GM23248 (cell line): ENCODE data around the gene DEPP1. TPM values are rescaled to one million over a fixed set of nuclear protein-coding genes. Genes with fewer than 3 reads are reported as not detected.

Experiments used
- DNase-seq: peaks from one replicate; pipeline ENCODE4 v3.0.0-alpha.2; 2015
- H2AFZ ChIP-seq: fragments of 200-600 bp; sonication (generic); 2 replicates; pipeline ENCODE4 v1.6.1; 2016; ENCODE audit warnings: antibody characterized with exemption
- H3F3A ChIP-seq: fragments of 200-600 bp; sonication (generic); 2 replicates; pipeline ENCODE4 v1.6.1; 2016; ENCODE audit warnings: mild to moderate bottlenecking, antibody characterized with exemption, mixed run types; ENCODE audit not compliant: insufficient read depth
- H3K27ac ChIP-seq: fragments of 200-600 bp; sonication (generic); 2 replicates; pipeline ENCODE4 v1.5.1; 2016; ENCODE audit warnings: mild to moderate bottlenecking
- H3K27me3 ChIP-seq: fragments of 200-600 bp; sonication (generic); replicated peaks from 2 replicates; pipeline ENCODE4 v1.6.1; 2016; ENCODE audit warnings: mild to moderate bottlenecking; ENCODE audit not compliant: insufficient read depth
- H3K36me3 ChIP-seq: fragments of 200-600 bp; sonication (generic); 2 replicates; pipeline ENCODE4 v1.6.1; 2016; ENCODE audit warnings: low read depth, mild to moderate bottlenecking
- H3K4me1 ChIP-seq: fragments of 200-600 bp; sonication (generic); 2 replicates; pipeline ENCODE4 v1.6.1; 2016; ENCODE audit warnings: mild to moderate bottlenecking; ENCODE audit not compliant: insufficient read depth
- H3K4me2 ChIP-seq: fragments of 200-600 bp; sonication (generic); one replicate; pipeline ENCODE4 v1.6.1; 2016; ENCODE audit warnings: mild to moderate bottlenecking; ENCODE audit not compliant: unreplicated experiment
- H3K4me3 ChIP-seq: fragments of 200-600 bp; sonication (generic); 2 replicates; pipeline ENCODE4 v1.5.1; 2016; ENCODE audit warnings: mild to moderate bottlenecking
- H3K79me2 ChIP-seq: fragments of 200-600 bp; sonication (generic); 2 replicates; pipeline ENCODE4 v1.6.1; 2016; ENCODE audit warnings: mild to moderate bottlenecking; ENCODE audit not compliant: insufficient read depth
- H3K9ac ChIP-seq: fragments of 200-600 bp; sonication (generic); 2 replicates; pipeline ENCODE4 v1.6.1; 2016; ENCODE audit warnings: mild to moderate bottlenecking
- H3K9me2 ChIP-seq: fragments of 200-600 bp; sonication (generic); 2 replicates; pipeline ENCODE4 v1.6.1; 2016; ENCODE audit warnings: mixed run types, mild to moderate bottlenecking, moderate library complexity; ENCODE audit not compliant: insufficient read depth
- H3K9me3 ChIP-seq: fragments of 200-600 bp; sonication (generic); one replicate; pipeline ENCODE4 v1.6.1; 2017; ENCODE audit warnings: low read depth
- H4K20me1 ChIP-seq: fragments of 200-600 bp; sonication (generic); 2 replicates; pipeline ENCODE4 v1.6.0; 2016; ENCODE audit not compliant: insufficient read depth
- EZH2 ChIP-seq: fragments of 200-600 bp; sonication (generic); IDR thresholded peaks from 2 replicates; pipeline ENCODE4 v1.6.1; 2018; ENCODE audit warnings: antibody characterized with exemption, mild to moderate bottlenecking; ENCODE audit not compliant: insufficient read depth, poor library complexity, severe bottlenecking
- EZH2phosphoT487 ChIP-seq: fragments of 200-600 bp; sonication (generic); IDR thresholded peaks from 2 replicates; pipeline ENCODE4 v1.6.1; 2018; ENCODE audit warnings: antibody characterized with exemption, moderate library complexity, mild to moderate bottlenecking, low read depth; ENCODE audit not compliant: insufficient read depth
- WGBS, 2 experiments: methylation state at CpG; one replicate each; pipeline ENCODE4 v1.1.6; 2015 to 2017; ENCODE audit warnings: low lambda C conversion rate in 2 of 2, low coverage in 1 of 2; ENCODE audit errors: missing lambda C conversion rate in 2 of 2; 5-methylcytosine and 5-hydroxymethylcytosine counted together
- in situ Hi-C: fragments of 300-500 bp; cut with MboI; formaldehyde crosslinking; loops from 2 replicates; pipeline ENCODE4 v1.15.0; 2020
- polyA plus RNA-seq: library from polyadenylated mRNA; unstranded; fragments of >200 nt; fragmentation: Nextera tagmentation; extraction: Ambion mirVana; gene quantifications from 2 replicates; pipeline ENCODE4 v1.2.1, GENCODE V29; 2016
- total RNA-seq: library from RNA; depleted of rRNA; stranded (reverse); fragments of >200 nt; shearing (Covaris generic); gene quantifications from 2 replicates; pipeline ENCODE4 v1.2.3, GENCODE V29; 2014

DEPP1 gene
- total and polyA plus RNA-seq, 2 experiments from 2014 or later = 10.1 to 10.2 TPM

GRCh38 chr10:44969854-44970253 is 8.8 kb downstream of the DEPP1 start:
- Histone ChIP-seq H3K4me1 (no peaks in the 10 kb centered on the region), H3K36me3 (no peaks in the 10 kb centered on the region), H3K9me2 (no peaks in the 10 kb centered on the region), H3K9me3 (no peaks in the 10 kb centered on the region), H3F3A (no peaks in the 10 kb centered on the region), H3K27ac (no peak overlapping the region), H3K4me3 (no peak overlapping the region), H3K4me2 (no peak overlapping the region), H3K9ac (no peak overlapping the region), H2AFZ (no peak overlapping the region), H4K20me1 (no peaks in the 10 kb centered on the region), H3K79me2 (no peaks in the 10 kb centered on the region), H3K27me3 (no peaks in the 10 kb centered on the region)
- no peak for TF ChIP-seq EZH2phosphoT487
- no peak for TF ChIP-seq EZH2
- in situ Hi-C loops = no loop called here
- no peak for DNase-seq
- 89 to 92% methylated on average over 9 of the region's 9 CpGs for WGBS, 2 experiments

- no peaks in the 10 kb centered on the region for H3K4me1 ChIP-seq
These were observed 9.9 kb downstream of the DEPP1 start for GRCh38 chr10:44968500-44969400.

GRCh38 chr10:44968091-44968490 is 10.5 kb downstream of the DEPP1 start:
- Histone ChIP-seq H3K27ac (no peak overlapping the region), H3K9me3 (no peaks in the 10 kb centered on the region), H3K27me3 (no peaks in the 10 kb centered on the region), H4K20me1 (no peaks in the 10 kb centered on the region), H3K9me2 (no peaks in the 10 kb centered on the region), H3K9ac (no peak overlapping the region), H3F3A (no peaks in the 10 kb centered on the region), H3K4me1 (no peaks in the 10 kb centered on the region), H3K36me3 (no peaks in the 10 kb centered on the region), H3K79me2 (no peaks in the 10 kb centered on the region), H3K4me3 (no peak overlapping the region), H2AFZ (peak overlapping the region; percentile 56), H3K4me2 (peak overlapping the region; percentile 21)
- in situ Hi-C loops = no loop called here
- 10 to 18% methylated on average over 3 of the region's 3 CpGs for WGBS, 2 experiments
- TF ChIP-seq EZH2 (no peak), EZH2phosphoT487 (no peak)
- DNase-seq = peak; percentile 62

More at GRCh38 chr10:44968500-44969400, 9.9 kb downstream of the DEPP1 start:
- no peaks in the 10 kb centered on the region for H3K9me3 ChIP-seq
- no peaks in the 10 kb centered on the region for H3K9me2 ChIP-seq
- H3K4me2 ChIP-seq = no peak overlapping the region
- TF ChIP-seq EZH2phosphoT487 (no peak), EZH2 (no peak)
- H3F3A ChIP-seq = no peaks in the 10 kb centered on the region
- peak overlapping the region; percentile 56; the same call in 1 of the 2 replicates for H2AFZ ChIP-seq
- no peaks in the 10 kb centered on the region for H4K20me1 ChIP-seq
- 89 to 90% methylated on average over 11 of the region's 11 CpGs for WGBS, 2 experiments
- H3K9ac ChIP-seq = no peak overlapping the region
- no peak overlapping the region for H3K4me3 ChIP-seq
- in situ Hi-C loops = no loop called here
- no peak overlapping the region for H3K27ac ChIP-seq
- H3K36me3 ChIP-seq = no peaks in the 10 kb centered on the region
- no peak for DNase-seq
- H3K27me3 ChIP-seq = no peaks in the 10 kb centered on the region
- H3K79me2 ChIP-seq = no peaks in the 10 kb centered on the region

- no peak for DNase-seq
- H3K27ac ChIP-seq = no peak overlapping the region
- WGBS, 2 experiments = 76 to 86% methylated on average over 4 of the region's 4 CpGs
- TF ChIP-seq EZH2phosphoT487 (no peak), EZH2 (no peak)
- no peaks in the 10 kb centered on the region for H3K4me1 ChIP-seq
- H3K9me2 ChIP-seq = no peaks in the 10 kb centered on the region
- H3K4me2 ChIP-seq = peak overlapping the region; percentile 21
- H3K4me3 ChIP-seq = no peak overlapping the region
- no peaks in the 10 kb centered on the region for H4K20me1 ChIP-seq
- H3K36me3 ChIP-seq = no peaks in the 10 kb centered on the region
- in situ Hi-C loops = no loop called here
- H2AFZ ChIP-seq = peak overlapping the region; percentile 56; the same call in 1 of the 2 replicates
- no peaks in the 10 kb centered on the region for H3K27me3 ChIP-seq
- no peaks in the 10 kb centered on the region for H3K79me2 ChIP-seq
- H3F3A ChIP-seq = no peaks in the 10 kb centered on the region
- H3K9ac ChIP-seq = no peak overlapping the region
- H3K9me3 ChIP-seq = no peaks in the 10 kb centered on the region
These were observed 11.0 kb downstream of the DEPP1 start for GRCh38 chr10:44967616-44968015.
